GM23338 (cell line): ENCODE results near the gene RXRA.

Experiments used
- CREB1 ChIP-seq: fragments of 250-450 bp; sonication (Bioruptor Pico); IDR thresholded peaks from 2 replicates; pipeline ENCODE4 v1.5.0; 2020; ENCODE audit warnings: low read depth, mild to moderate bottlenecking, moderate library complexity
- CTCF ChIP-seq, 2 experiments: fragments of 200-600 bp in 1 of 2; sonication (generic) in 1 of 2; conservative IDR thresholded peaks; 2 replicates each; pipeline versions ENCODE4 v1.5.1 to v1.6.1; 2016 to 2017; ENCODE audit warnings: antibody characterized with exemption in 2 of 2, low read depth in 2 of 2, mild to moderate bottlenecking in 2 of 2, moderate library complexity in 1 of 2
- ETS1 ChIP-seq: IDR thresholded peaks from 2 replicates; pipeline ENCODE4 v1.6.1; 2016; ENCODE audit warnings: antibody characterized with exemption
- EZH2 ChIP-seq: fragments of 200-600 bp; sonication (generic); IDR thresholded peaks from one replicate; pipeline ENCODE4 v1.8.0; 2017; ENCODE audit warnings: antibody characterized with exemption, mild to moderate bottlenecking, low read depth; ENCODE audit not compliant: unreplicated experiment
- EZH2phosphoT487 ChIP-seq: fragments of 200-600 bp; sonication (generic); IDR thresholded peaks from one replicate; pipeline ENCODE4 v1.8.1; 2018; ENCODE audit warnings: antibody characterized with exemption; ENCODE audit not compliant: unreplicated experiment
- JUNB ChIP-seq: IDR thresholded peaks from one replicate; pipeline ENCODE4 v1.6.1; 2016; ENCODE audit warnings: antibody characterized with exemption; ENCODE audit not compliant: unreplicated experiment
- NANOG ChIP-seq: IDR thresholded peaks from 2 replicates; pipeline ENCODE4 v1.6.1; 2016; ENCODE audit warnings: antibody characterized with exemption, borderline replicate concordance
- POLR2AphosphoS5 ChIP-seq: IDR thresholded peaks from 2 replicates; pipeline ENCODE4 v1.6.1; 2016; ENCODE audit warnings: antibody characterized with exemption, low read depth
- REST ChIP-seq: IDR thresholded peaks from one replicate; pipeline ENCODE4 v1.6.1; 2018; ENCODE audit warnings: antibody characterized with exemption; ENCODE audit not compliant: unreplicated experiment
- ZNF114 ChIP-seq: fragments of 250-450 bp; sonication (Bioruptor Pico); IDR thresholded peaks from 2 replicates; pipeline ENCODE4 v1.5.0; 2020; ENCODE audit warnings: mild to moderate bottlenecking, moderate library complexity
- ZNF462 ChIP-seq: fragments of 250-450 bp; sonication (Bioruptor Pico); IDR thresholded peaks from 2 replicates; pipeline ENCODE4 v1.5.0; 2020; ENCODE audit warnings: mild to moderate bottlenecking, moderate library complexity

- TF ChIP-seq CTCF (conservative IDR thresholded peaks at IDR 0.05; ENCODE audit: low read depth in 2 of 2) (no peak), EZH2 (no peak), ETS1 (no peak), JUNB (no peak), POLR2AphosphoS5 (no peak), EZH2phosphoT487 (no peak), REST (no peak), CREB1 (CRISPR knock-in tag) (no peak), NANOG (no peak), ZNF114 (CRISPR knock-in tag) (no peak), ZNF462 (CRISPR knock-in tag) (no peak)
Measured at GRCh38 chr9:134378901-134379338, 52.7 kb downstream of the RXRA start.
